PFSK-1 (cell line): ENCODE results near the gene OSBPL3.

Source experiments
- FOXP2 ChIP-seq: optimal IDR thresholded peaks from 2 replicates; pipeline ENCODE3; 2011; ENCODE audit warnings: borderline replicate concordance, control low read depth, inconsistent platforms; ENCODE audit not compliant: insufficient read depth; ENCODE audit errors: extremely low read length, extremely low read depth
- POLR2AphosphoS5 ChIP-seq: IDR thresholded peaks from 2 replicates; pipeline ENCODE4 v1.6.1; 2012; ENCODE audit warnings: low read depth, mild to moderate bottlenecking, control low read depth, low read length, moderate library complexity
- REST ChIP-seq, 2 experiments: IDR thresholded peaks; 2 replicates each; pipeline versions ENCODE4 v1.6.1 to v1.8.0; 2011 to 2012; ENCODE audit warnings: low read depth in 2 of 2, low read length in 2 of 2, control low read depth in 1 of 2, inconsistent platforms in 1 of 2, mild to moderate bottlenecking in 1 of 2, moderate library complexity in 1 of 2; ENCODE audit not compliant: insufficient read depth in 1 of 2
- TAF1 ChIP-seq: IDR thresholded peaks from 2 replicates; pipeline ENCODE4 v1.6.1; 2012; ENCODE audit warnings: low read length, control low read depth, borderline replicate concordance; ENCODE audit not compliant: insufficient read depth

DNA sequence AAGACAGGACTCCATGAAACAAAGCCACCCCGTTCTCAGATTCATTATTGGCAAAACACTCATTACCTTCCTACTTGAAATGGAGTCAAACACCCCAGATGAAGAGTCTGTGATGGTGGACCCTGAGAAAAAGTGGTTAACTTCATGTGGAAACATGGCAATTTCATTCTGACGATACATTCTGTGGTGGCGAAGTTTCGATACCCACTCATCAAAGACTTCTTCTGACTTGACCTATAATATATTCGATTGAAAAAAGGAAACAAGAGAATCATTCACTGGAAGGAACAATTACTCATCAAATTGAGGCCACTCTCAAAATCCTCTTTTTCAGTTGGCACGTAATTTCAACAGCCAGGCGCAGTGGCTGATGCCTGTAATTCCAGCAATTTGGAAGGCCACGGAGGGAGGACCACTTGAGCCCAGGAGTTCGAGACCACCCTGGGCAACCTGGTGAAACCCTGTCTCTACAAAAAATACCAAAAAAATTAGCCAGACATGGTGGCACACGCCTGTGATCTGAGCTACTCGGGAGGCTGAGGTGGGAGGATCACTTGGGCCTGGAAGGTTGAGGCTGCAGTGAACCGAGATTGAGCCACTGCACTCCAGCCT lies 113.9 kb downstream of the OSBPL3 start:
- TF ChIP-seq TAF1 (no peak), FOXP2 (no peak), POLR2AphosphoS5 (no peak), REST (IDR thresholded peaks at IDR 0.05; ENCODE audit: insufficient read depth in 1 of 2, low read depth in 2 of 2, low read length in 2 of 2) (no peak)
